ENCODE results near the gene BCAM.
A peak's percentile ranks its signal among the peaks of the same experiment; 100 is the strongest.

BCAM gene

DNA sequence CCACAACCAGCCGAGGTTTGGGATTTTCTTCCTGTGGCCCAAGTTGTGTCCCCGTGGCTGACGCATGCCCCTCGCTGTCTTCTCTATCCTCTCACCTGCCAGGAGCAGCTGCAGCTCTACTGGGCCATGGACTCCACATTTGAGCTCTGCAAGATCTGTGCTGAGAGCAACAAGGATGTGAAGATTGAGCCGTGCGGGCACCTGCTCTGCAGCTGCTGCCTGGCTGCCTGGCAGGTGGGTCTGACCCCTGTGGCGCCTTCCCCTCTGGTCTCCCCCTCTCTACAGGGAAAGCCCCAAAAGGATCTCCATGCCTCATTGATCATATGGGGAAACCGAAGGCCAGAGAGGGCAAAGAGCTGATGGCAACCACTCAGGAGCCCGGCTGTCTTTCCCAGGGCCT is 16.6 kb upstream of the BCAM start:
- DNase-seq (ENCODE audit: low spot score), result no peak

DNA sequence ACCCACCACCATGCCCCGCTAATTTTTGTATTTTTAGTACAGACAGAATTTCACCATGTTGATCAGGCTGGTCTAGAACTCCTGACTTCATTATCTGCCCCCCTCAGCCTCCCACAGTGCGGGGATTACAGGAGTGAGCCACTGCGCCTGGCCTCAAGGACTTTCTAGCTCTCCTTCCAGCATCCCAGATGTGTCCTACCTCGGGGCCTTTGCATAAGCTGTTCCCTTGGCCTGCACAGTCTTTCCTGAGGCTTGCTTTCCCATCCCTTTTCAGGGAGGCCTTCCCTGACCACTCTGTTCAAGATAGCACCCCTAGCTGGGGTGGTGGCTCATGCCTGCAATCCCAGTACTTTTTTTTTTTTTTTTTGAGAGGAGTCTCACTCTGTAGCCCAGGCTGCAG is 14.3 kb upstream of the BCAM start:
- no peak for DNase-seq (ENCODE audit: low spot score)

DNA sequence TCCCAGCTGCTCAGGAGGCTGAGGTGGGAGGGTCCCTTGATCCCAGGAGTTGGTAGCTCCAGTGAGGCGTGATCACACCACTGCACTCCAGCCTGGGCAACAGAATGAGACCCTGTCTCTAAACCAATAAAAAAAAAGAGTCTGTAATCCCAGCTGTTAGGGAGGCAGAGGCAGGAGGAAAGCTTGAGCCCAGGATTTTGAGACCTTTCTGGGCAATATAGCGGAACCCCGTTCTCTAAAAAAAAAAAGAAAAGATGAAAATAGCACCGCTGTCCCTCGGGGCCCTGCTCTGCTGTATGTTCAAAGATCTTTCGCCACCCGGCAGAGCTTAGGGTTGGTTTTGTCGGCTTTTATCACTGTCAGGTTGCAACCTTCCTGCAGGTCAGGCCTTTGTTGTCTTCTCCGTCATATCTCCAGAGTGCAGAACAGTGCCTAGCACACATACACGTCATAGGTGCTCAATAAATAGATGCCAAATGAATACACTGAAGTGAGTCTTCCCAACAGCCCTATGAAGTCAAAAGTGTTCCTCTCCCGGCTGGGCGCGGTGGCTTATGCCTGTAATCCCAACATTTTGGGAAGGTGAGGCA is 13.4 kb upstream of the BCAM start:
- DNase-seq (ENCODE audit: low spot score), result no peak

DNA sequence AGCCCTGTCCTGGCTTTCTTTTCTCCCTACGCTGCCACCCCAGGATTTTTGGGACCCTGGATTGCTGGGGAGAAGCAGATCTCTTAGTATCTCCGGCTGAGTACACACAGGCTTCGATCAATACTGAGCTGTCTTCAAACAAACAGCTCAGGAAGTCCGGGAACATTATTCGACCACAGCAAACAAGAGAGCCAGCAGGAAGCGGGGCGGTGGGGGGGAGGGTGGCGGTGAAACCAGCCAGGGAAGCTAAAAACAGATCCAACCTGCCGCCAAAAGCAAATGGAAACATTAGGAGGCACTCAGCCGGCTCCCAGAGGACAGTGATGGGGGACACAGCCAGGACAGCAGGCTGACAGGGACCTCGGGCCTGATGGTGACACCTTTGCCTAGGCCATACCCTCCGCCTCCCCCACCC is 12.2 kb upstream of the BCAM start:
- DNase-seq (ENCODE audit: low spot score), result no peak

DNA sequence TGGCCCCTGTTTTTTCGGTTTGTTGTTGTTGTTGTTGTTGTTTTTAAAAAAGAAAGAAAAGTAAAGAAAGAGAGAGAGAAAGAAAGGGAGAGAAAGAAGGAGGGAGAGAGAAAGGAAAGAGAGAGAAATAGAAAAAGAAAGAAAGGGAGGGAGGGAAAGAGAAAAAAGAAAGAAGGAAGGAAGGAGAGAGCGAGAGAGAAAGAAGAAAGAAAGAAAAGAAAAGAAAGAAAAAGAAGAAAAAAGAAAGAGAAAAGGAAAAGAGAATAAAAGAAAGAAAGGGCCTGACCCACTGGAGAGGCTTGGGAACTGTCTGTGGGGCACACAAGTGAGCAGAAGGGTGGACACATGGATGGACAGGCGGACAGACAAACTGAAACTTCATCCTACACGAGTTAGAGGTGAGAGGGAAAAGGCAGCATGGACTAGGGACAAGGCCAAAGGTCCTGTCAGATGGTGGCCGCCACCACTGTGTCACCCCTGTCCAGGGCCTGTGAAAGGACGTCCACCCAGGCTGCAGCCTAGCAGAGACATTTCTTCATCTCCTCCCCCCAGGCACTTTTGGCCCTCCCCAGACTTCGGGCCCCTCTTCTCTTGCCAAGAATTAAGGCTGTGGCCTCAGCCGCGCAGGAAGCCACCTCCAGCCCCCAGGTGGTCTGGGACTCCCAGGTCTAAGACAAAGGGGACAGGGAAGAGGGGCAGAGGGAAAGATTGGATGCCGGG is 9.1 kb upstream of the BCAM start:
- DNase-seq (ENCODE audit: low spot score), result peak; percentile 17

DNA sequence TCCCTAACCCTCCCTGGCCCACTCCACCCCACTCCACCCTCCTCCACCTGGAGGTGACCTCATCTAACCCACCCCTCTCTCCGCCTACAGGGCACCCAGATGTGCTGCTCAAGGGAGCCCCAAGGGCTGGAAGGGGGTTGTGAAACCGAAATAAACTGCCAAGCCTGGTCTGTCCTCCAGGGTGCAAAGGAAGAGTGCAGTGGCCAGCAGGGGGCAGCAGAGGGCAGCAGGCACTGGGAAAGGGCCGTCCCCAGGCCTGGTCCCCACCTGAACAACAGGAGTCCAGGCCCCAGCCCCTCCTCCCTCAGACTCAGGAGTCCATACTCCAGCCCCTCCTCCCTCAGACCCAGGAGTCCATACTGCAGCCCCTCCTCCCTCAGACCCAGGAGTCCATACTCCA is 8.4 kb upstream of the BCAM start:
- DNase-seq (ENCODE audit: low spot score), result peak; percentile 92

DNA sequence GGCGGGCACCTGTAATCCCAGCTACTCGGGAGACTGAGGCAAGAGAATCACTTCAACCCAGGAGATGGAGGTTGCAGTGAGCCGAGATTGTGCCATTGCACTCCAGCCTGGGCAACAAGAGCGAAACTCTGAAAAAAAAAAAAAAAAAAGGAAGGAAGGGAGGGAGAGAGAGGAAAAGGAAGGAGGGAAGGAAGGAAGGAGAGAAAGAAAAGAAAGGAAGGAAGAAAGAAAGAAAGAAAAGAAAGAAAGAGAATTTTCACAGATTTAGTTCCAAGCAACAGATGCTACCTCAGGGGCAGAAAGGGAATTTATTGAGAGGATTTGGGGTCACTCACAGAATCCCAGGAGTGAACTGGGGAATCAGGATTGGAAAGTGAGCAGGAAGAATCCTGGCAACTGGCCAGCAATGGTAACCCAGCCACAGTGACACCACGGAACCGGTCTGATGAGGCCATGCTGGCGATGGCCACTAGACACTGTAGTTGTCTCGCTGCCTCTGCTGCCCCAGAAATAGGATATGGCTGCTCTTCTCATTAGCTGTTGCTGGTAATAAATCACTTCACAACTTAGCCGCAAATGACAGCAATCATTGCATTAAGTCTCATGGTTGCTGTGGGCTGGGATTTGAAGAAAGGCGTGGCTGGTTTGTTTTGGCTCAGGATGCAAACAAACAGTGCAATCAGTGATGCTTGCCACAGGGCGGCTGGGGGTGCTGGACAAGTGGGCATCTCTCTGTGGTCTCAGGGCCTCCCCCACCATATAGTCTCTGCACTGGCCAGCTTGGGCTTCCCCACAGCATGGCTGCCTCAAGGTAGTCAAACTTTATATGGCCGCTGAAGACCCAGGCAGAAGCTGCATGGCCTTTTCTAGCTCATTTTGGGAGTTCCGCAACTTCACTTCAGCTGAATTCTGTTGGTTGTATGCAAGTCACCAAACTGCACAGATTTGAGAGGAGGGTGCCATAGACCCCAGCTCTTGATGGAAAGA is 5.2 kb upstream of the BCAM start:
- DNase-seq (ENCODE audit: low spot score), result peak; percentile 44

DNA sequence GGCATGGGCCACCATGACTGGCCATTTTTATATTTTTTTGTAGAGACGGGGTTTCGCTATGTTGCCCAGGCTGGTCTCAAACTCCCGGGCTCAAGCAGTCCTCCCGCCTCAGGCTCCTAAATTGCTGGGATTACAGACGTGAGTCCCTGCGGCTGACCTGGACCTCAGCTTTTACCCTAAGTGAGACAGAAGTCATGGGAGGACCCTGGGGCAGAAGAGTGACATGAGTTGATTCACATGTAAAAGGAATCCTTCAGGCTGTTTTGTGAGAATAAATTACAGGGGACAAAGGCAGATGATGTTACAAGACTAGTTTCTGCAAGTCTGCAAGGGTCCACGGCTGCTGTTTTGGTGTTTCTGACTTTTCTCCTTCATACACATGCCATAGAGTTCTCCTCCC is 2.6 kb upstream of the BCAM start:
- DNase-seq (ENCODE audit: low spot score), result no peak

DNA sequence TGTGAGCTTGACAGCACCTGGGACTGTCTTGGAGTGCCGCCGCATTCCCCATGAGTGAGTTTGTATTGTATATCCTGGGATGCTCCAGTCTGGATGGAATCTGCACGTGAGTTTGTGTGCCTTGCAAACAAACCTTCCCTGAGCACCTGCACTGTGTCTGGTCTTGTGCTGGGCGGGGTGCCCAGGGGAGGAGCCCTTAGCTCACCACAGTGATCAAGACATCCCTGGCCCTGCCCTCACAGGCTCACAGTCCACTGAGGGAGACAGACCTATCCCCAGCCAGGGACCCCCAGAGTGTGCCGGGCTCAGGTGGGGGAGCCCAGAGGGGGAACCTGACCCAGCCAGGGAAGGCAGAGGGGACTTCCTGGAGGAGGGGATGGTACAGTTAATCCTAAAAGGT is 1.7 kb upstream of the BCAM start:
- peak; percentile 36 for DNase-seq (ENCODE audit: low spot score)

DNA sequence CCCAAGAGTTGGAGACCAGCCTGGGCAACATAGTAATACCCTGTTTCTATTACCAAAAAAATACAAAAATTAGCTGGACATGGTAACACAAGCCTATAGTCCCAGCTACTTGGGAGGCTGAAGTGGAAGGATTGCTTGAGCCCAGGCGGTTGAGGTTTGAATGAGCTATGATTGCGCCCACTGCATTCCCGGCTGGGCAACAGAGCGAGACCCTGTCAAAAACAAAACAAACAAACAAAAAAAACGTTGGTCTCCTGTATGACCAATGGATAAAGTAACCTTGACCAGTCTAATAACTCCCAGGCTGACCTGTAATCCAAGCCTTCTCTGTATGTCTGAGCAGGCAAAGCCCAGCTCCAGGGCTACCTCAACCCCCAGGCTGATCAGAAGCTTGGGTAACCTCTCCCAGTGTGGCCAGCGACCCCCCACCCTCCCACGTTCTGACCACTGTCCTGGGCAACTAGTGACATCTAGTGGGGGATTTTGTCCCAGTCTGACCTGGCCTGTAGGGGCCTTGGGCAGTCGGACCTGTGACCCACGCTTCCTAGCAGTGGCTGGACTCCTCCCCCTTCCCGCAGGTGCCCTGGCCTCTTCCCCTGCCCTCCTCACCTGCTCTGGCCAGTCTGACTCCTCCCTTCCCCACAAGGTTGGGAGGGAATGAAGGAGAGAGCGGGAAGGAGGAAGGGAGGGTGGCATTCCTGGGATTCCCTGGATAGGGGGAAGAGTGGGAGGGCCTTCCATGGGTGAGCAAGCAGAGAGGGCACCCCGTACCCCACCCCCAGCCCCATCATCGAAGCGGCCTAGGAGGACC is 1.0 kb upstream of the BCAM start:
- DNase-seq (ENCODE audit: low spot score), result no peak

DNA sequence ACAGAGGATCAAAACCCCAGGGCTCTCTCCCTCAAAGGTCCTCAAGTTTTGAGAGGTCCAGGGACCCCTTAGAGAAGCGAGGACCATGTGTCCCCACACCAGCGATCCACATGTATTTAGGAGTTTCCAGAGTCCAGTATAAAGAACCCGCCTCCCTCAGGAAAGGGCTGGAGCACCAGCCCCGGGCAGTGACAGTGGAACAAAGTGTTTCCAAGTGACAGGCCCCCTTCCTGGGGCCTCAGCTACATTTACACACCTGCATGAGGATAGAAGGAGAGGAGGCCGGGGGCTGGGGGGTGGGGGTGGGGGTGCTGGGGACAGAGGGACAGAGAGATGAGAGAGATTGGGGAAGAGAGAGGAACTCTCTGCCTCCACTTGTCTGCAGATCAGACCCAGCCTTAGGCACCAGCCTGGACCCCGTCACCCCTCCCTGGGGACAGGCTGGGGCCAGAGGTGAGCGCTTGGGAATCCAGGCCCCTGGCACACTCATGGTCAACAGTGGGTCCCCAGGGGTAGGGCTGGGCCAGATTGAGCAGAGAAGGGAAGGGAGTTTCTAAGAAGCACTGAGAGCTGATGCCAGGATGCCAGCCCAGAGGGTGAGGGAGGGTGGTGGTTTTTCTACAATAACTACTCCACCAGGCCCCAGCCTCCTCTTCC is 802 bp downstream of the BCAM start:
- DNase-seq (ENCODE audit: low spot score), result no peak

DNA sequence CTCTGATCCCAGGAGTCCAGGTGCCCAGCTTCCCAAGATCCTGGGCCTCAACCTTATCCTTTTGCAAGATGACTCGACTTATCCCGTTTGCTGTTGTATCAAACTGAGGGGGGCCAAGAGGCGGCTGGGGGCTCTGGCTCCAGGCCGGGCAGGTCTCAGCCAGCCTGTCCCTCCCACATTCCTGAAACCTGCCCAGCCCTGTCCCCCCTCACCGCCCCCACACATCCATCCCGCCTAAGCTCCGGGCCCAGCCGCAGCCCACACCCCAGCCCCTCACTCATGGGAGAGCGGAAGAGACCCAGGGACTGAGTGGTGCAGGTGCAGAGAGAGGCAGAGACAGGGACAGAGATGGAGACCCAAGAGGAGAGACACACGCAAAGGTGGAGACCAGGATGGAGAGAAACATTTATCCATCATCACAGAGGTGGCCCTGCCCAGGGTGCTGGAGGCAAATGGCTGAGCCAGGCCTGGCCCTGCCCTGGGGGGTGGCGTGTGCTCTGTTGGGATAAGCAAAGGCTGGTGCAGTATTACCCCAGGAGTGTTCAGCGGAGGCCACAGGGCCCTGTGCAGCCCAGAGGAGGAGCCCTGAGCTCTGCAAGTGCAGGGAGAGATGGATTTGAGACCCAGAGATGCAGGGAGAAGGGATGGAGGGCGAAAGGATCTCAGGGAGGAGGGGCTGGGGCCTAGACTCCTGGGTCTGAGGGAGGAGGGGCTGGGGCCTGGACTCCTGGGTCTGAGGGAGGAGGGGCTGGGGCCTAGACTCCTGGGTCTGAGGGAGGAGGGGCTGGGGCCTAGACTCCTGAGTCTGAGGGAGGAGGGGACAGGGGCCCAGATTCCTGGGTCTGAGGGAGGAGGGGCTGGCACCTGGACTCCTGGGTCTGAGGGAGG is 1.6 kb downstream of the BCAM start:
- DNase-seq (ENCODE audit: low spot score), result no peak

DNA sequence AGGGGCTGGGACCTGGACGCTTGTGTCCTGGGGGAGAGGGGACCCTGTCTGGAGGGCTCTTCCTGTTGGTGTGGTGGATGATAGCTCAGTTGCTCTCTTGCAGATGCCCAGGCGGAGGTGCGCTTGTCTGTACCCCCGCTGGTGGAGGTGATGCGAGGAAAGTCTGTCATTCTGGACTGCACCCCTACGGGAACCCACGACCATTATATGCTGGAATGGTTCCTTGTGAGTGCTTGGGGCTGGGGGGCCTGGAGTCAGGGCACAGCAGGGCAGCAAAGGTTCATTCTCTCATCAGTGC is 2.2 kb downstream of the BCAM start:
- no peak for DNase-seq (ENCODE audit: low spot score)

DNA sequence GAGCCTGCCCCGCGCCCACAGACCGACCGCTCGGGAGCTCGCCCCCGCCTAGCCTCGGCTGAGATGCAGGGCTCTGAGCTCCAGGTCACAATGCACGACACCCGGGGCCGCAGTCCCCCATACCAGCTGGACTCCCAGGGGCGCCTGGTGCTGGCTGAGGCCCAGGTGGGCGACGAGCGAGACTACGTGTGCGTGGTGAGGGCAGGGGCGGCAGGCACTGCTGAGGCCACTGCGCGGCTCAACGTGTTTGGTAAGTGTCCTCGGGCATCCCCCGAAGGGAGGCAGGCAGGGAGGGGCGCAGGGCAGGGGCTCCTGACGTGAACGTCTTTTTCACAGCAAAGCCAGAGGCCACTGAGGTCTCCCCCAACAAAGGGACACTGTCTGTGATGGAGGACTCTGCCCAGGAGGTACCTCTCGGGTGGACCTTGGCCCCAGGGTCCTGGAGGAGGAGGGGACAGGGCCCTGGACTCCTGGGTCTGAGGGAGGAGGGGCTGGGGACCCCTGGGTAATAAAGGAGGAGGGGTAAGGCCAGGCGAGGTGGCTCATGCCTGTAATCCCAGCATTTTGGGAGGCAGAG is 3.3 kb downstream of the BCAM start:
- DNase-seq (ENCODE audit: low spot score), result no peak

DNA sequence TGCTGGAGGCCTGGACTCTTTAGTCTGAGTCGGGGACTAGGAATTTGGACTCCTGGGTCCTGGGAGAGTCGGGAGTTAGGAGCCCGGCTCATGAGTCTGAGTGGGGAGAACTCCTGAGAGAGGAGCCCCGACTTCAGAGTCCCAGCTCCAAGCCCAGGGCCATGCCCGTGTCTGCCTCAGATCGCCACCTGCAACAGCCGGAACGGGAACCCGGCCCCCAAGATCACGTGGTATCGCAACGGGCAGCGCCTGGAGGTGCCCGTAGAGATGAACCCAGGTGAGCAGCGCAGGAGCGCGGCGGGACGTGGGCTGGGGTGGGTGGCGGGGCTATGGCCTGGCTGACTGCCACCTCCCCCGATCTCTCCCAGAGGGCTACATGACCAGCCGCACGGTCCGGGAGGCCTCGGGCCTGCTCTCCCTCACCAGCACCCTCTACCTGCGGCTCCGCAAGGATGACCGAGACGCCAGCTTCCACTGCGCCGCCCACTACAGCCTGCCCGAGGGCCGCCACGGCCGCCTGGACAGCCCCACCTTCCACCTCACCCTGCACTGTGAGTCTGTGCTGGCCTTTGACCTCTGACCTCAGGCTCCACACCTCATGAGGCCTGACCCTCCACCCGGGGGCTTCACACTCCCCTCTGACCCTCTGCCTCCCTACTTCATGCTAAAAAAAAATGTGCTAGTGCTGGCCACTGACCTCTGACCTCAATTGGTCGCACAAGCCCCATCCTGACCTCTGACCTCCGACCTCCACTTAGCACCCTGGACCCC is 4.4 kb downstream of the BCAM start:
- no peak for DNase-seq (ENCODE audit: low spot score)

DNA sequence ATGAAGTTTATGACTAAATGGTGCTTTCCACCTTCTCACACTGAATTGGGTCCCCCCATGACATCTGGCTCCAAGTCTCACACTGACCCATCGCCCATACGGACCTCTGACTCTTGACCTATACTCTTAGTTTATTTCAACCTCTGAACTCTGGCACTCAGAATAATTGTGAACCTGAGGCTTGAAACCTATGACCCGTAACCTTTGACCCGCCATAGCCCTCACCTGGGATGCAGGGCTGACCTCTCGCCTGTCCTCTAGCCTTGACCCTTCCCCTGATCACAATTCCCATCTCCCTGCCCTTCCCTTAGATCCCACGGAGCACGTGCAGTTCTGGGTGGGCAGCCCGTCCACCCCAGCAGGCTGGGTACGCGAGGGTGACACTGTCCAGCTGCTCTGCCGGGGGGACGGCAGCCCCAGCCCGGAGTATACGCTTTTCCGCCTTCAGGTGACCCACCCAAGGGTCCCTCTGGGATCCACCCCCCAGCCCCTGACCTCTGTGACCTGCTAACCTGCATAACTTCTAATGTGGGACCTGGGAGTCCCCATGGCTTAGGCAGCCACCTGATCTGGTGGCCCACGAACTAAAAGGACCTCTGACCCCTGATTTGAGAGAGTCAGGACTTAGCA is 5.1 kb downstream of the BCAM start:
- peak; percentile 36 for DNase-seq (ENCODE audit: low spot score)

DNA sequence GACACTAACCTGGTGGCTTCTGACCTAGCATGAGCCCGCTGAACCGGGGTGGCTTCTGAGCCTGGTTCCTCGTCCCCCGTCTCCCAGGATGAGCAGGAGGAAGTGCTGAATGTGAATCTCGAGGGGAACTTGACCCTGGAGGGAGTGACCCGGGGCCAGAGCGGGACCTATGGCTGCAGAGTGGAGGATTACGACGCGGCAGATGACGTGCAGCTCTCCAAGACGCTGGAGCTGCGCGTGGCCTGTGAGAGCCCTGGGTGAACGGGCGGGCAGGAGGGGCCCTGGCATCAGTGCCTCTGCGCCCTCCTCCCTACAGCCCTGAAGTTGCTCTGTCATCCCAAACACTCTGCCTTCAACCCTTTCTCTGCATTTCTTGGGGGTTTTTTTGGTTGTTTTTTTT is 5.6 kb downstream of the BCAM start:
- DNase-seq (ENCODE audit: low spot score), result no peak

DNA sequence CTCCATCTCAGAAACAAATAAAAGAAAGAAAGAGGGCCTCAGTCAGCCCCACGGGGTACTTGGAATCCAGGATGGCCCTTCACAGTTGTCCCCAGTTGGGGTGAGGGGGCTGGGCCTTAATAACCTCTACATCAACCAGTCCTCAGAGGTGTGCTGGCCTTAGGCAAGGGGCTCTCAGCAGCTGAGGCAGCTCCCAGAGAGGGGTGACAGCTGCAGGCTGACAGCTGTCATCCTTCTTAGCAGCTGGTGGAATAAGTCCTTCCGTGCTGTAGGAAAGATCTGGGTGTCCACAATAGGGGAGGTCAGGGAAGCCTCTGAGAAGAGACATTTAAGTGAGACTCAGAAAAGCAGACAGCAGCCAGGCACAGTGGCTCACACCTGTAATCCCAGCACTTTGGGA is 7.4 kb downstream of the BCAM start:
- peak; percentile 64 for DNase-seq (ENCODE audit: low spot score)

Data from D341Med (cell line).